Vagina (tissue), 2 donors: ENCODE measurements around the gene ARHGAP42. TPM values are rescaled to one million over a fixed set of nuclear protein-coding genes. Genes with fewer than 3 reads are reported as not detected.

ENCODE experiments used
- DNase-seq, 2 donors: peaks; one replicate each; pipeline ENCODE4 v3.0.0-alpha.2; 2017; ENCODE audit errors: extremely low spot score in 2 of 2
- H3K27ac ChIP-seq: fragments of 200-600 bp; sonication (generic); one replicate; pipeline ENCODE4 v1.5.1; 2019
- H3K27me3 ChIP-seq: fragments of 200-600 bp; sonication (generic); one replicate; pipeline ENCODE4 v1.5.1; 2019
- H3K36me3 ChIP-seq, 2 donors: fragments of 200-600 bp; sonication (generic); one replicate each; pipeline ENCODE4 v1.5.1; 2017 to 2019
- H3K4me1 ChIP-seq: fragments of 200-600 bp; sonication (generic); one replicate; pipeline ENCODE4 v1.5.1; 2019
- H3K4me3 ChIP-seq, 2 donors: fragments of 200-600 bp; sonication (generic); 1 replicate in 1 of 2; 2 replicates in 1 of 2; pipeline ENCODE4 v1.5.1; 2016 to 2019
- H3K9me3 ChIP-seq: fragments of 200-600 bp; sonication (generic); one replicate; pipeline ENCODE4 v1.5.1; 2019
- CTCF ChIP-seq, 3 experiments: fragments of 450-650 bp in 2 of 3; fragments of 200-600 bp in 1 of 3; sonication (generic) in 1 of 3; IDR thresholded peaks; one replicate each; pipeline ENCODE4 v1.5.1; 2017 to 2019; ENCODE audit warnings: antibody characterized with exemption in 3 of 3, mild to moderate bottlenecking in 2 of 3, moderate library complexity in 2 of 3
- POLR2A ChIP-seq, 2 donors: fragments of 450-650 bp; IDR thresholded peaks; one replicate each; pipeline ENCODE4 v1.6.1; 2017; ENCODE audit warnings: antibody characterized with exemption in 2 of 2, mild to moderate bottlenecking in 2 of 2, moderate library complexity in 2 of 2
- POLR2AphosphoS5 ChIP-seq, 2 donors: sonication (generic); formaldehyde crosslinking; IDR thresholded peaks; one replicate each; pipeline ENCODE4 v1.9.0; 2017; ENCODE audit warnings: antibody characterized with exemption in 2 of 2, mild to moderate bottlenecking in 2 of 2, low read depth in 1 of 2; ENCODE audit not compliant: insufficient read depth in 1 of 2
- intact Hi-C: fragments of 100-400 bp; cut with DNase I; formaldehyde crosslinking; loops from one replicate; pipeline ENCODE4 v1.15.1; 2023
- total RNA-seq: library from RNA; depleted of rRNA; stranded (reverse); fragments of >200 nt; gene quantifications from one replicate; pipeline ENCODE4 v1.2.3, GENCODE V29; 2016

Gene ARHGAP42
- total RNA-seq, 1 donor from 2014 or later: 5.9 TPM

- Histone ChIP-seq H3K36me3 (no peaks in the 10 kb centered on the region), H3K27ac (no peak overlapping the region), H3K27me3 (no peaks in the 10 kb centered on the region), H3K9me3 (no peaks in the 10 kb centered on the region), H3K4me1 (peaks cover 8% of the 10 kb centered on the region), H3K4me3 (no peak overlapping the region)
- no peak for DNase-seq
- intact Hi-C loops: no loop called here
- TF ChIP-seq POLR2AphosphoS5 (IDR thresholded peaks at IDR 0.05; ENCODE audit: insufficient read depth in 1 of 2, low read depth in 1 of 2) (no peak), POLR2A (IDR thresholded peaks at IDR 0.05) (no peak), CTCF (IDR thresholded peaks at IDR 0.05) (no peak)
Observed at GRCh38 chr11:100777103-100777502, 90.0 kb downstream of the ARHGAP42 start.

DNA sequence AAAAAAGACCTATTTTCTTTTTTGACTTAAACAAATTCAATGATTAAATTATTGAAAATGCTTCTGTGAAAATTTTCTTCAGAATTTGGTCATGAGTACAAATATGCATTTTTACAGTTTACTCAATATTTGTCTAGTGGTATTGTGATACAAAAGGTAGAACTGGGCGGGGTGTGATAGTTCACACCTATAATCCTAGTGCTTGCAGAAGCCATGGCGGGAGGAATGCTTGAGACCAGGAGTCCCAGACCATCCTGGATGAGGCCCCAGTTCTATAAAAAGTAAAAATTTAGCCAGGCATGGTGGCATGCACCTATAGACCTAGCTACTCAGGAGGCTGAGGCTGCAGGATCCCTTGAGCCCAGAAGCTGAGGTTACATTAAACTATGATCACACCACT lies 90.6 kb downstream of the ARHGAP42 start:
- no peaks in the 10 kb centered on the region for H3K27me3 ChIP-seq
- intact Hi-C loops: no loop called here
- H3K36me3 ChIP-seq: no peaks in the 10 kb centered on the region
- no peaks in the 10 kb centered on the region for H3K9me3 ChIP-seq
- no peak overlapping the region for H3K4me3 ChIP-seq
- DNase-seq: no peak
- H3K27ac ChIP-seq: no peak overlapping the region
- TF ChIP-seq CTCF (IDR thresholded peaks at IDR 0.05) (no peak), POLR2AphosphoS5 (IDR thresholded peaks at IDR 0.05; ENCODE audit: insufficient read depth in 1 of 2, low read depth in 1 of 2) (no peak), POLR2A (IDR thresholded peaks at IDR 0.05) (no peak)
- H3K4me1 ChIP-seq: peaks cover 8% of the 10 kb centered on the region

DNA sequence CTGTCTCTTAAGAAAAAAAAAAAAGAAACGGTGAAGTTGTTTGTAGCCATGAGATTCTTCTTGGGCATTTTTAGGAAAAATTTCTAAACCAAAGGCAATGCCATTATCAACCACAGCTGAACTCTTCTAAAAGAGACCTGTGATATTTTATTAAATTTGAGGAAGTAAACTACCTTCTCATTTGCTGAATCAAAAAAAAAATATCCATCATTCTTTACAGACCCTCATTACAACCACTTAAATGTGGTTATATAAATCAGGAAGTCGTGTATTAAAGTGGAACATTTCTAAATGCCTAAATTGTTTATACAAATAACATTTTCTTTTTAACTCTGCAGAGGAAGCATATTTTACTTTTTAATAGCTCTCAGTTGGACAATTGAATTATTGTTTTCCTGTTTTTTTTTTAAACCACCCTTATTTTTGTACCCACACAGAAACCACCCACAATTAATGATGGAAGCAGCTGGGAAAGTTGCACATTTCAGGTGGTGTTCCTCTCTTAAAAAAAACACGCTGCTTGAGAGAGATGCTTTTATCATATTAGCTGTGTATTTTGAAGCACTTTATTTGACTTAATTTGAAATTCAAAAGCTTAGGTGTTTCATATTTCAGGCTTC lies 91.2 kb downstream of the ARHGAP42 start:
- TF ChIP-seq CTCF (IDR thresholded peaks at IDR 0.05): no peak
- no peak for TF ChIP-seq POLR2AphosphoS5 (IDR thresholded peaks at IDR 0.05; ENCODE audit: insufficient read depth in 1 of 2, low read depth in 1 of 2)
- no peak for TF ChIP-seq POLR2A (IDR thresholded peaks at IDR 0.05)
- Histone ChIP-seq H3K9me3 (no peaks in the 10 kb centered on the region), H3K36me3 (no peaks in the 10 kb centered on the region), H3K4me1 (peaks cover 8% of the 10 kb centered on the region), H3K4me3 (no peak overlapping the region), H3K27me3 (no peaks in the 10 kb centered on the region), H3K27ac (no peak overlapping the region)
- intact Hi-C loops: no loop called here
- DNase-seq: no peak

DNA sequence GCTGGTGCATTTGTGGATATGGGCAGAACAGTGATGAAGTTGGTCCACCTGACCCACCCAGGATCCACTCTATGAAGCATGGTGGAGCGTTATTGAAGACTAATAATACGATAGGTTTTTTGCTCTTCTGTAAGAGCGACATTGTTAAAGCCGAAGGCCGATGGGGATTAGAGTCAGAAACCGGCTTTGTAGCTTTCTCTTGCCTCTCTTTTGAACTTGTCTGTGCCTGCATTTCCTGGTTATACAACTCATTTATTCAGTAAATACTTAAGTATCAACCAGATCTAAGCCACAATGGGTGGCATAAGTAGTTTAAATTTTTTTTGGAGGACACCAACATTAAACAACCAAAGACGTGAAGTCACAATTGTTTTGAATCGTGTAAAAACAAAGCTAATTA lies 93.4 kb downstream of the ARHGAP42 start:
- no peak for DNase-seq
- Histone ChIP-seq H3K27me3 (no peaks in the 10 kb centered on the region), H3K9me3 (no peaks in the 10 kb centered on the region), H3K36me3 (no peaks in the 10 kb centered on the region), H3K4me1 (peaks cover 8% of the 10 kb centered on the region), H3K27ac (no peak overlapping the region), H3K4me3 (no peak overlapping the region)
- no peak for TF ChIP-seq CTCF (IDR thresholded peaks at IDR 0.05)
- TF ChIP-seq POLR2AphosphoS5 (IDR thresholded peaks at IDR 0.05; ENCODE audit: insufficient read depth in 1 of 2, low read depth in 1 of 2): peak in 1 of 2 donors; percentile 60
- no peak for TF ChIP-seq POLR2A (IDR thresholded peaks at IDR 0.05)
- intact Hi-C loops: no loop called here

DNA sequence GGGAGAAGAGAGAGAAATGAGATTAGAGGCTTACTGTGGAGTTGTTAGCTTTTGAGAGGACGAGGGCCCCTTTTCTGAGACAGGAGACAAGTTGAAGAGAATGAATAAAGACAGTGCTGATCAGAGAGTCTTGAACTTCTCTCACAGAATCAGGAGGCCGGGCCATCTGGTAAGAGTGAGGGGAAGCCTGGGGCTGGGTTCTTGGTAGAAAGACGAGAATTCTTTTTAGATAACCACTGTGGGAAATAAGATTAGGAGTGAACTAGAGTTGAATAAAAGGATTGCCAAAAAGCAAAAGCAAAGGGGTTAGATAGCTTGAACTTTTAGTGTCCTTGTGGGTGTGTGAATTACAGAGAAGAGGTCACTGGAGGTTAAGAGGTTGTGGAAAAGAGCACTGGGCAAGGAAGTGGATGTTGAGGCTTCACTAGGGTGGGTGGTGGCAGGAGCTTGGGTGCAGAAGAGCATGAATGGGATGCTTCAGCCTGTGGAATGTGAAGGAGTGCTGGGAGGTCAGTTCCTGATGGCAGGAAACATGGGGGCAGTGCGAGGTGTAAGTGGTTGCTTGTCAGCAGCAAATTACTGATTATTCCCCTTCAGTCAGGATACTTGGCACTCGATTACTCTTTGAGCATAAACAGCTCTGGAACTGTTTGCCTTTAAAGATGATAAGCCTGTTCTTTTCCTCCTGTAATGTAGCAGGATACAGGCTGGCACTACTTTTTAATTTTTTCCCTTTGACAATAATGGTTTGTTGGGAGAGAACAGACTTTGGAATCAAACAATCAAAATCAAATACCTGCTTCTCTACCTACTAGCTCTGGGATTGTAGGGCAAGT lies 98.3 kb downstream of the ARHGAP42 start:
- no peaks in the 10 kb centered on the region for H3K36me3 ChIP-seq
- no peaks in the 10 kb centered on the region for H3K27me3 ChIP-seq
- H3K4me1 ChIP-seq: peaks cover 6% of the 10 kb centered on the region
- no peak for TF ChIP-seq CTCF (IDR thresholded peaks at IDR 0.05)
- no peak for TF ChIP-seq POLR2A (IDR thresholded peaks at IDR 0.05)
- TF ChIP-seq POLR2AphosphoS5 (IDR thresholded peaks at IDR 0.05; ENCODE audit: insufficient read depth in 1 of 2, low read depth in 1 of 2): no peak
- DNase-seq: no peak
- no peak overlapping the region for H3K4me3 ChIP-seq
- H3K27ac ChIP-seq: no peak overlapping the region
- intact Hi-C loops: no loop called here
- H3K9me3 ChIP-seq: no peaks in the 10 kb centered on the region
